T-helper 1 cell (primary cell): ENCODE results near the gene DENND2C.

Source experiments
- DNase-seq, 5 donors: peaks; one replicate each; pipeline ENCODE4 v3.0.0-alpha.2; 2012 to 2020

DENND2C gene

DNA sequence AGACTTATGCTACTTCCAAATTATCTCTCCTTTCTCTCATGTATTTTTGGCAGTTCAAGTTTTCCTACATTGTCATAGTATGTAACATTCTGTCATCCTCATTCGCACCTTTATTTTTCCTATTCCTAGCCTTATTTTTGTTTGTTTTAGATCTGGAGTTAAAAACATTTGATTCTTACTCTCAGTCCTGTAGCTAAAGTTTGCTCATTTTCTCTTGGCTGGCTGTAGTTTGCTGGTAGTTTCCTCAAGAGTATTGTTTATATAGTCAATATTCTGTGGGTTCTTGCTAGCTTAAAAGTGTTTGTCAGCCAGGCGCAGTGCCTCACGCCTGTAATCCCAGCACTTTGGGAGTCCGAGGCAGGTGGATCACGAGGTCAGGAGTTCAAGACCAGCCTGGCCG, 129.0 kb downstream of the DENND2C start:
- DNase-seq, result no peak

DNA sequence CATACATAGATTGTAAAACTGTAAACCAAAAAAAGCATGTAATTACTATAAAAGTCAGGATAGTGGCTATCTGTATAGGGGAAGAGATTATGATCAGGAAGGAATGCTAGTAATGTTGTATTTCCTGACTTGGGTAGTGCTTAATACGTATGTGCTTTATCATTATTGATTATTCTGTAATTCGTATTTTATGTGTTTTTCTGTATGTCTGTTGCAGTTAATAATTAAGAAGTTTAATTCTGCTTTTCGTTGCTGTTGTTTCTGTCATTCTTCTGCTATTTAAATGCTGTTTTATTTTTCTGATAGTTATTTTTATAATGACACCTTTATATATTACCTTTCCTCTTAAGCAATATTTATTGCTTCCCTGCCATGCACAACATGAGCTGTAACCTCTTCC, 129.6 kb downstream of the DENND2C start:
- no peak for DNase-seq

GRCh38 chr1:114536043-114536442, 133.8 kb downstream of the DENND2C start:
- DNase-seq, result no peak

DNA sequence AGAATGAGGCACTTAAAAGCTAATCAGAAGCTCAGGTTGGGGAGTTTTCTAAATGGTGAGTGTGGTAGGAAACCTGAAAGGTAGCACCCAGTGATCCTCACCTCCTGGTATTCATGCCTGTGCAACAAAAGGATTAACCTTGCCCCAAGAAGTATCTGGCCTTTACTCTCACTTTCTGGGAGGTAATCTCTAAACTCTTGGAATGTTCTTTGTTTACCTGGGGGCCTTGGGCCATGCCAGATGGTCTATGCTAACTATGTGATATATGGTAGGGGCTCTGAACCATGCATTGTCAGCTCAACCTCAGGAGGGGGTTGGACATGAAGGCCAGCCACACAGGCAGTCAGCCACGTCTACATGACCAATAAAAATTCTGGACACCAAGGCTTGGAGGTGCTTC, 134.4 kb downstream of the DENND2C start:
- DNase-seq, result no peak
